GM21529 (cell line): ENCODE results near the gene CUL2.
A peak's percentile ranks its signal among the peaks of the same experiment; 100 is the strongest.
"Not testable (repeated sequence)": the region's sequence is repeated elsewhere in the genome, so short reads cannot be mapped to it uniquely, and the experiment has no call there.

Experiments used
- ATAC-seq: cut with Tn5 transposase; IDR thresholded peaks from one replicate; pipeline ENCODE4 v1.9.1; 2021; ENCODE audit not compliant: unreplicated experiment

CUL2 gene

GRCh38 chr10:35080261-35080660 lies 9.9 kb downstream of the CUL2 start:
- ATAC-seq, result not testable (repeated sequence)

- no peak for ATAC-seq
Observed at GRCh38 chr10:35079763-35080162, 10.4 kb downstream of the CUL2 start.

GRCh38 chr10:35079265-35079664 lies 10.9 kb downstream of the CUL2 start:
- no peak for ATAC-seq

- ATAC-seq, result no peak
Observed at GRCh38 chr10:35075228-35075627, 14.9 kb downstream of the CUL2 start.

GRCh38 chr10:35074266-35074665 lies 15.9 kb downstream of the CUL2 start:
- no peak for ATAC-seq

GRCh38 chr10:35070521-35070920 lies 19.6 kb downstream of the CUL2 start:
- ATAC-seq, result no peak

- no peak for ATAC-seq
Observed at GRCh38 chr10:35063837-35064454, 26.2 kb downstream of the CUL2 start.

GRCh38 chr10:35059481-35059880 lies 30.7 kb downstream of the CUL2 start:
- ATAC-seq, result no peak

GRCh38 chr10:35058686-35059085 lies 31.5 kb downstream of the CUL2 start:
- ATAC-seq, result no peak

GRCh38 chr10:35058134-35058533 lies 32.0 kb downstream of the CUL2 start:
- ATAC-seq, result peak; percentile 80

- ATAC-seq, result no peak
Observed at GRCh38 chr10:35056686-35057085, 33.5 kb downstream of the CUL2 start.

GRCh38 chr10:35056133-35056532 lies 34.0 kb downstream of the CUL2 start:
- ATAC-seq, result no peak

GRCh38 chr10:35050568-35050967 lies 39.6 kb downstream of the CUL2 start:
- ATAC-seq, result no peak

GRCh38 chr10:35046074-35046473 lies 44.1 kb downstream of the CUL2 start:
- no peak for ATAC-seq

- ATAC-seq, result not testable (repeated sequence)
Observed at GRCh38 chr10:35045275-35045674, 44.9 kb downstream of the CUL2 start.

GRCh38 chr10:35043796-35044344 lies 46.3 kb downstream of the CUL2 start:
- ATAC-seq, result no peak

- no peak for ATAC-seq
Observed at GRCh38 chr10:35042783-35043182, 47.4 kb downstream of the CUL2 start.

- ATAC-seq, result no peak
Observed at GRCh38 chr10:35041502-35041879, 48.6 kb downstream of the CUL2 start.

GRCh38 chr10:35040760-35041501 lies 49.2 kb downstream of the CUL2 start:
- no peak for ATAC-seq

- no peak for ATAC-seq
Observed at GRCh38 chr10:35037104-35037503, 53.0 kb downstream of the CUL2 start.

GRCh38 chr10:35035606-35036005 lies 54.5 kb downstream of the CUL2 start:
- no peak for ATAC-seq

GRCh38 chr10:35027567-35027966 lies 62.6 kb downstream of the CUL2 start:
- no peak for ATAC-seq
